Central memory CD4-positive, alpha-beta T cell (primary cell): ENCODE measurements around the gene ZNF276.
"Not testable (repeated sequence)": the region's sequence is repeated elsewhere in the genome, so short reads cannot be mapped to it uniquely, and the experiment has no call there.

Experiments used
- DNase-seq: peaks from one replicate; pipeline ENCODE4 v3.0.0; 2022

The ZNF276 gene

DNA sequence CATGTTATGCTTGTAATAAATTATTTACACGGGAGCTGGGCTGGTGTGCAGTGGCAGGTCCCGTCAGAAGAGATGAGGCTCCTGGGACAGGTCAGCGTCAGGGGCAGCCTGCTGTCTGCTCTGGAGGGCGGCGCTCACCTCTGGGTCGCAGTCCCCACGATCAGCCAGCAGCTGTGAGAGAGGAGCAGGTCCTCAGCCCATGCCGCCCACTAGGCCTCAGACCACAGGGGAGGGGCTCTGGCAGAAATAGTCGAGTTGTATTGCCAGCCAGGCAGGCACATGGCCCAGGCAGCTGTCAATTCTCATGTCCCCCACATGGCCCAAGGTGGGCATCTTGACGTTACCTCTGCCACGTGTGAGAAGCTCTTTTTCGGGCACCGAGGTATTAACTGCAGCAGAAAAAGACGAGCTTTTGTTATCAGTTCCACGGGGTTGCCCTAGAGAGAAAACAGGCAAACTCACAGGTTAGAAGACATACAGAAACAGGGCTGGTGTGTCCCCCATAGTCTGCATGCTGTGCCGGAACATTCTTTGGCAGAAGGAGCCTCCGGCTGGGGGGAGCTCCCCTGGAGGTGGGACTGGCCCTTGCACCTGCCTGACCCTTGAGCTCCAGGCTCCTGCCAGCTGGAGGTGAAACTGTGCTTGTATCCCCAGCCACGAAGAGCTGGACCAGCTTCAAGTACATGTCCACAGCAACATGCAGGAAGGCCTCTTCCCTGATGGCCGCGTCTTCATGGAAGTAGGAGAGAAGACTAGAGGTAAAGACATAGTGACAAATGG is 17.4 kb downstream of the ZNF276 start:
- DNase-seq = no peak

DNA sequence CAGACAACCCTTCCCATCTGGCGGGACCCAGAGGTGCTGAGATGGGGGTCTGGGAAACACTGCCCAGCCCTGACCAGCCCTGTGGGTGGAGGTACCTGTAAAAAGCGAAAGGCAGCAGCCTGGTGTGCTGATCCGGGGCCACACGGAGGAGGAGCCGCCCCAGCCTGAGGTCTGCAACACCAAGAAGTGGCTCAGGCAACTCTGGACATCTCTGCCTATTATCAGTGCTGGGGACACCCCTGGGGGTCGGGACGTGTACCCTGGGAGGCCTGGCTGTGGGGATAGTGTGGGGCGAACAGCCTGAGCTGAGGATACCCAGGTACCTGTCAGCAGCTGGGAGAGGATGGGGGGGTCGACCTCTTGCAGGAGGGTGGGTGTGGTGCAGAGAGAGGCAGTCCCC is 18.0 kb downstream of the ZNF276 start:
- no peak for DNase-seq

DNA sequence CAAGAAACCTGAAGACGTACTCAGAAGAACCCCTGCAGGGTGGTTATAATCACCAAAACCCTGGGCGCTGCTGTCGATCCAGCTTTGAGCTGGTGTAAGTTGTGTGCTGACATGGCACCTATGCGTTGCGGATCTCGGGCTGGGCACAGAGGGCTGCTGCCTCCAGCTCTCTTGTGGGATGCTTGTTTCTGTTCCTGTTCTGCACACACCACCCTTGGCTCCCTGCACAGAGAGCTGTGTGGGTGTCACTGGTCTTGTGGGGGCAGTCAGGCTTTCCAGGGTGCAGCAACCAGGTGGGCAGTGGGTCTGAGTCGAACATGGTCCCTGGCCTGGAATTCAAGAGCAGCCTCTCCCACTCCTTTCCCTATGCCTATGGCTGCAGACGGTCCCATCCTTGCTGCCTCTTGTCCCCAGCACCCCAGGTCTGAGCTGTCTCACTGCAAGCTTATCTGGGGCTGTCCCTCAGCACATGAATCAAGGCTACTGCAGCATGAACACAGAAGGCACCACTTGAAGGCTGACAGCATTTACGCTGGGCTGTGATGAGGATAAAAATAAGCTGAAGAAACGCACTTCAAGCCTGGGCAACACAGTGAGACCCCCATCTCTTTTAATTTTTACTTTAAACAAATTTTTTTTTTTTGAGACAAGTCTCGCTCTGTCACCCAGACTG is 20.1 kb downstream of the ZNF276 start:
- DNase-seq = no peak

DNA sequence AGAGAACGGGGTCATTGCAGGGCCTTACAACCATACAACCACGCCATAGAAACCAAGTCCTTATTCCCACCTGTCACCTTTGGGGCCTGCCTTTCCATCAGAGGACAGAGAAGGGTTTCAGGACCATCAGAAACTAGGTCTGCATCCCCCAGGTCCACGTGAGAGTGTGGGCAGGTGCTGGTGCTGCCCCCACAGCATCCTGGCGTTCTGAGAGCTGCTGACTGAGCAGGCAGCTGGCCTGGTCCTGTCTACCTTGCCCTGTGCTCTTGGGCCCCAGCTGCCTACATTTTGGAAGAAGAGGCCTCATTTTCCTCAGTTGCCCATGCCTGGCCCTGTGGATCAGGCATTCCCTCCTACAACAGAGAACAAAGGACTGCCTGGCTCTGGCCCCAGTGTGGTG is 21.6 kb downstream of the ZNF276 start:
- DNase-seq = no peak

DNA sequence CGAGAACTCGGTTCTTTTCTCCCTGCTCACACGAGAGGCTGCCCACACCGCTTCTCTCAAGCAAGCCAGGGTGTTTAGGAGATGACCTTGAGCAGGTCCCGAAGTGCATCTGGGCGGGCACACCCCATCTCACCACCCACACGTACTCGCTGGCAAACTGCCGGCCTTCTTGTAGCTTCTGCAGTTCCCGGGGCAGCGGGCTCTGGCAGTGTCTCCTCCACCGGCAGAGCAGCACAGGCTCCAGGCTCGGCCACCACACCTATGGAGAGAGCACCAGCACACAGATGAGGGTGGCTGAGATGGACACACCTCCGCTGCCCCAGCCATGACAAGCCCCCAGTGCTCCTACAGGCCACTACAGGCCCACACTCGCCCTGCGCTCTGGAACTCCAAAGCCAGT is 23.5 kb downstream of the ZNF276 start:
- DNase-seq = no peak

DNA sequence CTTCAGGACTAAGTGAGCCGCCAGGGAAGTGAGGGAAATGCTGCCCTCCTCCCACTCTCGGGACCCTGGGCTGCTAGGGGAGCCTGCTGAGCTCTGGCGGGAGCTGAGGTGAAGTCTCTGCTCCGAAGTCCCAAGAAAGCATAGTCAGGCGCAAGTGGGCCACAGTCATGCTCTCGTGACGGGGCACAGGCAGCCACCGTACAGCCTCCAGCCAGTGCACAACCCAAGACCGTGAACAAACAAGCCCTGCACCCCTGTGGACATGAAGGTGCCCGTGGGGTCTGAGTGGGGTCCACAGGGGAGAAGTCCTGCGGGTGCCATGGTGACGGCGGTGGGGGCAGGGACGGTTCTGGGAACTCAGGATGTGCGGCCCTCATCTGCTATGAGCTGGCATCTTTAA is 24.7 kb downstream of the ZNF276 start:
- no peak for DNase-seq

DNA sequence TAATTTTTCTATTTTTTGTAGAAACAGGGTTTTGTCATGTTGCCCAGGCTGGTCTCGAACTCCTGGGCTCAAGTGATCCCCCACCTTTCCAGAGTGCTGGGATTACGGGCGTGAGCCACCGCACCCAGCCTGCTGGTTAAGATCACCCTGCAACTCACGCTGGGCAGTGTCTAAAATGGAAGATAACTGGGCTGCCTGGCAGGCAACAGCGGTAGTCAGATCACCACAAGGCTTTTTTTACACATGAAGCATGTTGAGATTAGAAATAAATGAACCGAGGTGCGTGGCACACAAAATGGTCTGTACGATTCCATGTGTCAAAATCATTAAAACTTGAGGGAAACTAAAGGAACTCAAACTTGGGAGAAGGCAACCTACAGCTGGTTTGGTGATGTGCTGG is 26.7 kb downstream of the ZNF276 start:
- DNase-seq = no peak

DNA sequence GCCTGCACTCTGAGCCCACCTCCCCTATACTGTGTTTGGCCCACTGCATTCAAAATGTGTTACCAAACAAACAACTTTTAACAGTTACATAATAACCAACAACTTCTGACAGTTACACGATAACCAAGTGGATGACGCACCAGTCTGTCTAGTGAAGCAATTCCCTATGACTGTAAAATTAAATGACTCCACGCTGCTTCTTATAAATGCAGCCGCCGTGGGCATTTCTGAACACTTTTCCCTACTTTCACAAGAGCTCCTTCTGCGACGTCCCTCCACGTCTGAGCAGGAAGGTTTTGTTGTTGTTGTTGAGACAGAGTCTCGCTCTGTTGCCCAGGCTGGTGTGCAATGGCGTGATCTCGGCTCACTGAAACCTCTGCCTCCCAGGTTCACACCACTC is 27.6 kb downstream of the ZNF276 start:
- DNase-seq = no peak

DNA sequence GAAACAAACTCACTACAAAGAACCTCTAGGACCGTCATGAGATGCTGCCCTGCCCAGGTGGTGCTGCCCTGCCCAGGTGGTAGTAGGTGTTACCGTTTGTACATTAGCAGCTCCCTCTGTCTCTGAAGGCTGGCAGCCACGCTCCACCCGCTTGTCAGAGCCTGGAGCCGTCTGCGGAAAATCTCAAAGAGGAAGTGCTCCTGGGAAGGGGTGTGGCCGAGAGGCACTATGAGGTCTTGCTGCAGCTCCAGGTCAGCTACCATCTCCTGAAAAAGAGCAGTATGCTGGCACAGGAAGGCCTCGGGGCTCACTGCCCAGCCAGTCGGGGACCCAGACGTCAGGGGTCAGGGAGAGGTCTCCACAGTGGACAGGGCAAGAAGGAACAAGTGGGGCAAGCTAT is 28.3 kb downstream of the ZNF276 start:
- DNase-seq = no peak

DNA sequence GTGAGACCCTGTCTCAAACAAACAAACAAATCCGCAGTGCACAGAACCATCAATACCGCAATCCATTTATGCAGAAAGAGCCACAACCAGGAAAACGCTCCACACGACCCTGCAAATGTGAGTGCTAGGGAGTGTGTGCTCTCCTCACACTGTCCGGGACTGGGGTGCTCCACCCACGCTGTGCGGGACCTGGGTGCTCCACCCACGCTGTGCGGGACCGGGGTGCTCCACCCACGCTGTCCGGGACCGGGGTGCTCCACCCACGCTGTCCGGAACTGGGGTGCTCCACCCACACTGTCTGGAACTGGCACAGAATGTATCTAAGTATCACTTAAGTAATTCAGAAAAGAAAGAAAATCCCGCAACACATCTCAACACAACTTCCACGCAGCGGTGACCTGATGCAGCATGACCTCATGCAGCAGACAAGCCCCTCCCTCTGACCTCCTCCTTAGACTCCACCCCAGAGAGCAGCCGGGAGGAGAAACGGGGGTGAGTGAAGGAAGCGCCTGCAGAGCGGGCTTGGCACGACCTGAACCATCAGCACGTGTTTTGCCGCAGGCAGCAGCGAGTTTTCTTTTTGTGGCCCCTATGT is 38.5 kb downstream of the ZNF276 start:
- DNase-seq = no peak

DNA sequence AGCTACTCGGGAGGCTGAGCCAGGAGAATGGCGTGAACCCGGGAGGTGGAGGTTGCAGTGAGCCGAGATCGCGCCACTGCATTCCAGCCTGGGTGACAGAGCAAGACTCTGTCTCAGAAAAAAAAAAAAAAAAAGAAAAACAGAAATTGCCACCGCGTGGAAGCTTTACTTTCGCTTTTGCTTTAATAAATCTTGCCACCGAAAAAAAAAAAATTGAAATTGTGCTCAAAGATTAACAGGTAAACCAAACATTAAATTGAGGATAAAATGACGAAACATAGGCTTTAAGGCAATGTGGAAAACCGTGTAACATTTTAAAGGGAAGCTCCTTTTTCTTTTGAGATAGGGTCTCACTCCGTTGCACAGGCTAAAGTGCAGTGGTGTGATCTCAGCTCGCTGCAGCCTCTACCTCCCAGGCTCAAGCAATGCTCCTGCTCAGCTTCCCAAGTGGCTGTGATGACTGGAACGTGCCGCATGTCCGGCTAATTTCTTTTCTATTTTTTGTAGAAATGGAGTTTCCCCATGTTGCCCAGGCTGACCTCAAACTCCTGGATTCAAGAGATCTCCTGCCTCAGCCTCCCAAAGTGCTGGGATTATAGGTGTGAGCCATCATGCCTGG is 40.1 kb downstream of the ZNF276 start:
- no peak for DNase-seq

DNA sequence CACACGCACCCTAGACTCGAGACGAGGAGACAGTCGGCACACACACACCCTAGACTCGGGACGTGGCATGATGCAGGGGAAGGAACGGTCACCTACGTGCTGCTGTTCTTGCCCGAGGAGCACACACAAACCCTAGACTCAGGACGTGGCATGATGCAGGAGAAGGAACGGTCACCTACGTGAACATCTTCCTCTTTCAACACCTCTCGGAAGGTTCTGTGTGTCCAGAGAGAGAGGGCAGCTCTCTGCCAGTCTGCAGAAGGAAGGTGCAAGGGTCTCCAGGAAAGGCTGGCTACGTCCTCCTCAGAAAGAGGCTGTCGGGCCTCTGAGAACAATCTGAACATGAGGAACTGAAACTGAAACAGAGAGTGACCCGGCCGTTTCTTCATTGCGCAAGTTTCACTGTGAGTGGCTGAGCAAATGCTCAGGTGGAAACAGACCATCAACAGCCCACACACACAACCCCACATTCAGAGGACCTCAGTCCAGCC is 43.4 kb downstream of the ZNF276 start:
- peak; percentile 24 for DNase-seq

DNA sequence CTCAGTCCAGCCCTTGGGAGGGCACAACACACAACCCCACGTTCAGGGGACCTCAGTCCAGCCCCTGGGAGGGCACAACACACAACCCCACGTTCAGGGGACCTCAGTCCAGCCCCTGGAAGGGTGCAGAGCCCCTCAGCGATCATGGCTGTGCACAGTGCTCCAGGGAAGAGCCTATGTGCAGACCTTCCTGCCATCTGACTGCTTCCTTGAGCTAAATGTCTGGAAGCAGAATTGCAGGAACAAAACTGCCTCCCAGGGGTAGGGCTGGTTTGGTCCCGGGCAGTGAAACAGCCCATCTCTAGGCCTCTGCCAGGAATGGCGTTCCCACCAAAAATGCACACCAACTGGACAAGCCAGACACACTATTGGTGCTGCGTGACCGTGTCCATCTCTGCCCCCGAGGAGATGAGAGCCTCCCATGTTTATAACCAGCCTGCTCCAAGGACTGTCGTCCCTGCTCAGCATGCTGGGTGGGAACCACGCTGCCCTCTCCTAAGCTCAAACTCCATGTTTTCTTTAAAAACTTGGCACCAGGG is 44.0 kb downstream of the ZNF276 start:
- DNase-seq = no peak

DNA sequence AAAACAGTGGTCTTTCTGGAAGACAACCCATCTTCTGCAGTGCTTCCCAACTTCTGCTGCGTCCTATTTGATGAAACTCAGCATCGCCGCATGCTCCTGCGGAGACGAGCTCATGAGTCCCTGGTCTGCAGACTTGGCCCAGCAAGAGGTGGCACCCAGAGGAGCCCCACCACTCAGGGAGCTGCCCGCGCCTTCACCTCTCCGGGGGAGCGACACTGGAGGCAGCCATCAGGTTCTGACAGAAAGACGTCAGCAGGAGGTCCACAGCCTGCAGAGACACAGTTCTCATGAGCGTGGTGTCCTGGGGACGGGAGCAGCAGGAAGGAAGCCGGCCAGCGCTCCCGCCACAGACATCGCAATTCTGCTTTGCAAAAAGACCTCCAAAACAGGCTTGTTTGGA is 49.0 kb downstream of the ZNF276 start:
- DNase-seq = no peak

DNA sequence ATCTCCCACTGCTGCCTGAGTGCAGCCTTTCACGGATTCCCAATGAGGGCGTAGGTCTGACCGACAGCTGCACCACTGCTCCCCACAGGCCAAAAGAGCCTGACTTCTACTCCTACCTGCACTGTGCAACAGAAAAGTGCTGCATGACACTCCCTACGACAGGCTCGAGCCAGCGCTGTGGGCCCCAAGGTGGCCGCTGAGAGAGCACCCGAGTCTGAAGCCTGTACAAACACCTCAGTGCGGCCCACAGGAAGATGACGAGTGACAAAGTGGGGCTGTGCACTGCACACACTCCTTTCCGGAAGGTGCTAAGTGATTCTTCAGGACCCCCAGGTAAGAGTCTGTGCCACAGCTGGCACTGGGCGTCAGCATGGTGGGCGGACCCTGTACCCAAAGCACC is 53.9 kb downstream of the ZNF276 start:
- no peak for DNase-seq

DNA sequence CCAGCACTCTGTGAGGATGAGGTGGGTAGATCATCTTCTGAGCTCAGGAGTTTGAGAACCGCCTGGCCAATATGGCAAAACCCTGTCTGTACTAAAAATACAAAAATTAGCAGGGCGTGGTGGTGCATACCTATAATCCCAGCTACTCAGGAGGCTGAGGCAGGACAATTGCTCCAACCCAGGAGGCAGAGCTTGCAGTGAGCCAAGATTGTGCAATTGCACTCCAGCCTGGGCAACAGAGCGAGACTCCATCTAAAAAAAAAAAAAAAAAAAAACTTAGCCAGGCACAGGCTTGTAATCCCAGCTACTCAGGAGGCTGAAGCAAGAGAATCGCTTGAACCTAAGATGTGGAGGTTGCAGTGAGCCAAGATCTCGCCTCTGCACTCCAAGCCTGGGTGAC is 56.9 kb downstream of the ZNF276 start:
- not testable (repeated sequence) for DNase-seq

DNA sequence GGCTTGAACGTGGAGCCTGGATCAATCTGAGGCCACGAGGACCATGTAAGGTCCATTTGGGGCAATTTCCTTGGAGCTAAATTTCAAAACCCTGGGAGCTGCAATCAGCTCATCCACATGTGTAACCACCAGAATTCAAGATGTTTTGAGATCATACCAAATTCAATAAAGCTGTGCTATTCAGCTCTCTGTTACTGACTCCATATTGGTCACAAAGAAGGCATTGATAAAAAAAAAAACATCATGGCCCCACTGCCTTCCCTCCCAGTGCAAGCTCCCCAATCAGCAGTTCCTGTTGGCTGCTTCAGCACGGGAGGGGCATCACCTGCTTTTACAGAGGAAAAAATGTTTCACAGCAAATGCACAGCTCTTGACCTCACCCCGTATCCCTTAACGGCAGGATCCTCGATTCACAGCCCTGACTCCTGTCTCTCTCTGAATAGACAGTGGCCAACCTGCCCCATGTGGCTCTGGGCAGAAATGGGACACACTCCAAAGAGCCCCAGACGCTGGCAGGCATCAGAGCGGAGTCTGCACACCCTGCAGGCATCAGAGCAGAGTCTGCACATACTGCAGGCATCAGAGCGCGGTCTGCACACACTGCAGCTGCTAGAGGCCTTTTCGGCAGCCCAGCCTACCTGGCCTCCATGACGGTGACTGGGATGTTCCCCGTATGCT is 58.0 kb downstream of the ZNF276 start:
- no peak for DNase-seq

DNA sequence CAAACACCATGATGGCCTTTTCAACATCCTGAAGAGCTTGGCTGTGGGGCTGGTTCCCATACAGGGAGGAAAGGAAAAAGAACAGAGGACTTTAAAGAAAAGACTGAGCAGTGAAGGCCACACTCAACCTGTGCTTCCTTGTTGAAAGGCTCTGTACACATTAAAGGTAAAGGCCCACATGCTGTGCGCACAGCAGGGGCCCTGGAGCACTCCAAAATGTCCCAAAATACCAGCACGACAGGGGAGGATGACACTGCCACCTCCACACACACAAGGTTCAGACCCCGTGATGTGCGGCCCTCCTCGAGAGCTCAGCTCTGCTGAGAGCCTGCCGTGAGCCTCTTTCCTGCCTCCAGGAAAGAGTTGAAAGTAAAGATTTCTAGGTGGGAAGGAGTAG is 58.6 kb downstream of the ZNF276 start:
- DNase-seq = no peak

DNA sequence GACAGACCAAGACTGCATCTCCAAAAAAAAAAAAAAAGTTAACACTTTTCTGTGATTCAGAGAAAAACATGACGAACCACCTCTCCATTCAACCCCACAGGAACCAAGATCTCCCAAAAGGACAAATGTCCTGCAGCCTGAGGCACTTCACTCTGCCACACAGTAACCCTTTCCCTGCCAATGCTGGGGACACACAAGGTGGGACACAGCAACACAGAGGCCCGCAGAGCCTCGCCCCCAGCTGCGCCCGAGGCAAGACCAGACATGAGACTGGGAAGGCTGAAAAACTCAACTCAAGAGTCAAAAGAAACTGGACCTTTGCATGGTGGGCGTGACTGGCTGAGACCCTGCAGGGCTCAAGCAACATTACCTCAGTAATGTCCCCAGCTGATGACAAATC is 61.2 kb downstream of the ZNF276 start:
- no peak for DNase-seq

DNA sequence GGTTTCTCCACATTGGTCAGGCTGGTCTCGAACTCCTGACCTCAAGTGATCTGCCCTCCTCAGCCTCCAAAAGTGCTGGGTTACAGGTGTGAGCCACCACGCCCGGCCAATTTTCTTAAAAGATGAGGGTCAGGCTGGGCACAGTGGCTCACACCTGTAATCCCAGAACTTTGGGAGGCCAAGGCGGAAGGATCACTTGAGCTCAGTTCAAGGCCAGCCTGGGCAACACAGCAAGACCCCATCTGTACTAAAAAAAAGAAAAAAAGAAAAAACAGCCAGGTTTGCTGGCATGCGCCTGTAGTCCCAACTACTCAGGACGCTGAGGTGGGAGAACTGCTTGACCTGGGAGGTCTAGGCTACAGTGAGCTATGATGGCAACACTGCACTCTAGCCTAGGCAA is 62.6 kb downstream of the ZNF276 start:
- not testable (repeated sequence) for DNase-seq

DNA sequence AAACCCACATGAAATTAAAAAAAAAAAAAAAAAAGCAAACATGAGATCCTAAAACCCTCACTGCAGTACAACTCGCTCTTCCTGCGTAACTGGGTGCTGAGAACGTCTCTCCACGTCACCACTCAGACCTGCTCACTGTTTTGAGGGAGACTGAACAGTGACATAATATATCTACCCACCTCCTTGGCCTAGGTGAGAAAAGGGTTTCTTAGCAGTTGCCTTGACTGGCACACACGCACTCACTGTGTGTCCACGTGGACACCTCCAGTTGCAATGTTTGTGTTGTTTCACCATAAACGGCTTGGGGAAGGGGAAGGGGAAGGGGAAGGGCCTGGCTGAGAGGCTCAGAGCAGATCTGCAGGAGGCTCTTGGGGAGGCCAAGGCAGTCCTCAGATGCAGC is 63.1 kb downstream of the ZNF276 start:
- peak; percentile 21 for DNase-seq

DNA sequence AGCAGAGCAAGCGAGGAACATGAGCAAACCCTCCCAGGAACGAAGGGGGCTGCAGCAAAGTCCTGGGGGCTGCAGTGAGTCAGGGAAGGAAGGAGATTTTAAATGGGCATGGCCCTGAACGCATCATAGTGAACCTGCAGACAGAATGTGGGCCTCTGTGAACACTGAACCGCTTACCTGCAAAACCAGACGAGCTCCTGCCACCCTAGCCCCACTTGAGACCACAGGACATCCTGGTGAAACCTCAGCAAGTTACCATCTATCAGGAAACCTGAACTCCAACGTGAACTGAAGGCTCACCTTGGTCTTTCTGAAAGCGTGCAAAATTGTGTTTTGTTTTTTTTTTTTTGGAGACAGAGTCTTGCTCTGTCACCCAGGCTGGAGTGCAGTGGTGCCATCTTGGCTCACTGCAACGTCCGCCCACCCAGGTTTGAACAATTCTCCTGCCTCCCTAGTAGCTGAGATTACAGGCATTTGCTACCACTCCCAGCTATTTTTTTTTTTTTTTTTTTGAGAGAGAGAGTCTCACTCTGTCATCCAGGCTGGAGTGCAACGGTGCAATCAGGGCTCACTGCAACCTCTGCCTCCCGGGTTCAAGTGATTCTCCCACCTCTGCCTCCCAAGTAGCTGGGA is 64.3 kb downstream of the ZNF276 start:
- DNase-seq = peak; percentile 75
